ENCODE data around the gene LRFN2.

DNA sequence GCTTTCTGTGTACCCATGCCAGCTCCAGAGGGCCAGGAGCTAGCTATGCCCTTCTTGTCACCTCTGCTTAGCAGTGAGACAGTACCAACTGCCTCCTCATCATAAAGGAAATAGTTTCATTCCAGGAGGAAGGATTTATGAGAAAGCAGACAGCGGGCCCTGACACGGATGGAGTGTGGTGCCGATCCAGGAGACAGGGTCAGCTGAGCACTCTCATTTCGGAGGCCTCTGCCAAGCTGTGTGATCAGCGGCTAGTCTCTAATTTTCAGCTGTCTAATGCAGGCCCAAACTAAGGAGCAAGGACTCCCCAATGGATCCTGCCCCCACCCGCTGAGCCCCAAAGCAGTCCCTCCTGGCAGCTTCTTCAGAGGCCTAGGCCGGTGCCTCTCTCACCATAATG is 103.1 kb downstream of the LRFN2 start:
- TF ChIP-seq, protein P1, sequence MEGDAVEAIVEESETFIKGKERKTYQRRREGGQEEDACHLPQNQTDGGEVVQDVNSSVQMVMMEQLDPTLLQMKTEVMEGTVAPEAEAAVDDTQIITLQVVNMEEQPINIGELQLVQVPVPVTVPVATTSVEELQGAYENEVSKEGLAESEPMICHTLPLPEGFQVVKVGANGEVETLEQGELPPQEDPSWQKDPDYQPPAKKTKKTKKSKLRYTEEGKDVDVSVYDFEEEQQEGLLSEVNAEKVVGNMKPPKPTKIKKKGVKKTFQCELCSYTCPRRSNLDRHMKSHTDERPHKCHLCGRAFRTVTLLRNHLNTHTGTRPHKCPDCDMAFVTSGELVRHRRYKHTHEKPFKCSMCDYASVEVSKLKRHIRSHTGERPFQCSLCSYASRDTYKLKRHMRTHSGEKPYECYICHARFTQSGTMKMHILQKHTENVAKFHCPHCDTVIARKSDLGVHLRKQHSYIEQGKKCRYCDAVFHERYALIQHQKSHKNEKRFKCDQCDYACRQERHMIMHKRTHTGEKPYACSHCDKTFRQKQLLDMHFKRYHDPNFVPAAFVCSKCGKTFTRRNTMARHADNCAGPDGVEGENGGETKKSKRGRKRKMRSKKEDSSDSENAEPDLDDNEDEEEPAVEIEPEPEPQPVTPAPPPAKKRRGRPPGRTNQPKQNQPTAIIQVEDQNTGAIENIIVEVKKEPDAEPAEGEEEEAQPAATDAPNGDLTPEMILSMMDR (conservative IDR thresholded peaks at IDR 0.05; ENCODE audit: low read length) = no peak
- TF ChIP-seq EZH2phosphoT487 (IDR thresholded peaks at IDR 0.05; ENCODE audit: borderline replicate concordance) = no peak

Data from Loucy (cell line).